Hematopoietic multipotent progenitor cell treated with erythropoietin and hydrocortisone succinate and interleukin-3 and kit ligand, for 4 days (in vitro differentiated cells): ENCODE data around the gene SLC6A20.
A peak's percentile ranks its signal among the peaks of the same experiment; 100 is the strongest.

Source experiments
- DNase-seq: peaks from one replicate; pipeline ENCODE4 v3.0.0-alpha.2; 2015

Gene SLC6A20

GRCh38 chr3:45754461-45754860 is 41.9 kb downstream of the SLC6A20 start:
- DNase-seq = no peak

- no peak for DNase-seq
Observed at GRCh38 chr3:45753095-45753494, 43.2 kb downstream of the SLC6A20 start.

GRCh38 chr3:45751537-45752242 is 44.6 kb downstream of the SLC6A20 start:
- DNase-seq = no peak

- no peak for DNase-seq
Observed at GRCh38 chr3:45749880-45750279, 46.5 kb downstream of the SLC6A20 start.

- DNase-seq = peak; percentile 61
Observed at GRCh38 chr3:45749036-45749600, 47.2 kb downstream of the SLC6A20 start.

GRCh38 chr3:45748068-45748467 is 48.3 kb downstream of the SLC6A20 start:
- no peak for DNase-seq

GRCh38 chr3:45746777-45747622 is 49.3 kb downstream of the SLC6A20 start:
- DNase-seq = no peak

GRCh38 chr3:45746165-45746776 is 50.1 kb downstream of the SLC6A20 start:
- DNase-seq = no peak

GRCh38 chr3:45742461-45743089 is 53.8 kb downstream of the SLC6A20 start:
- DNase-seq = no peak

GRCh38 chr3:45741742-45742460 is 54.4 kb downstream of the SLC6A20 start:
- no peak for DNase-seq

- no peak for DNase-seq
Observed at GRCh38 chr3:45741247-45741646, 55.1 kb downstream of the SLC6A20 start.

GRCh38 chr3:45739991-45740390 is 56.3 kb downstream of the SLC6A20 start:
- DNase-seq = no peak

- peak; percentile 40 for DNase-seq
Observed at GRCh38 chr3:45737234-45737633, 59.1 kb downstream of the SLC6A20 start.

- no peak for DNase-seq
Observed at GRCh38 chr3:45736707-45737106, 59.6 kb downstream of the SLC6A20 start.

GRCh38 chr3:45730409-45731154 is 65.8 kb downstream of the SLC6A20 start:
- no peak for DNase-seq

GRCh38 chr3:45729614-45730013 is 66.7 kb downstream of the SLC6A20 start:
- no peak for DNase-seq

- DNase-seq = no peak
Observed at GRCh38 chr3:45724911-45725310, 71.4 kb downstream of the SLC6A20 start.

GRCh38 chr3:45719655-45720487 is 76.5 kb downstream of the SLC6A20 start:
- DNase-seq = no peak

- no peak for DNase-seq
Observed at GRCh38 chr3:45716790-45717336, 79.5 kb downstream of the SLC6A20 start.

GRCh38 chr3:45715945-45716344 is 80.4 kb downstream of the SLC6A20 start:
- no peak for DNase-seq
